ENCODE measurements around the gene RFNG. TPM values are rescaled to one million over a fixed set of nuclear protein-coding genes. Genes with fewer than 3 reads are reported as not detected.
A peak's percentile ranks its signal among the peaks of the same experiment; 100 is the strongest.

RFNG gene
- total and polyA plus RNA-seq, 10 of the 15 experiments (the other 5 are each of a cell fraction or from before 2014, with no cell fraction given): 0.10 to 19.6 (median 6.2) TPM

DNA sequence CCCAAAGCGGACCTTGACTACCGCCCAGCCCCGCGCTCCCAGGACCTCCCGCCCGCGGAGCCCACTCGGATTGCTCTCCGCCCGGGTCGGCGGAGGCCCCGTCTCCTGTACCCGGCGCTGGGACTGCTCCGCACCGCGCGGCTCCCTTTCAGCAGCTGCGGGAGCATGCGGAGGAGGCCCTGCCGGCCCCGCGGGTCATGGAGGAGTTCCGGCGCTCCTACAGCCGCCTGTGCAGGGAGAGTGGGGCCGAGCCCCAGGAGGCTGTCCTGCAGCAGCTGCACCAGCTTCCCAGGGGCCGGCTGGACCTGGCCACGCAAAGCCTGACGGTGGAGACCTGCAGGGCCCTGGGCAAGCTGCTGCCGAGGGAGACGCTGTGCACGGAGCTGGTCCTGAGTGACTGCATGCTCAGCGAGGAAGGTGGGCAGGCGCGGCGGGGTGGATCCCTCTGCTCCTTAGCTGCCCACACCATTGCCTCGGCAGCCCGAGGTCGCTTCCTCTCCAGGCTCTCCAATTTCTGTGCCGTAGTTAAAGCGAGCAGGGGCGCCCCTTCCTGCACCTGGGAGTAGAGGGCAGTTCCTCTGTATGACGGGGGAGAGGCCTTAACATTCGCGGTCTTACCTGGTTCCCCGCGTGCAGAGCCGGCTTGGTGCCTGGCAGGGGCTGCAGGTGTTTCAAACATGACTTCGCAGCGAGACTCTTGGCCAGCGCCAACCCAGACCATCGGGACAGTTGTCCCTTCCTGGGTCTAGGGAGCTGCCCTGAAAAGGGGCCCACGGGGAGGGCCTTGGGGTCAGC, 28.0 kb downstream of the RFNG start (continued):
- TF ChIP-seq, protein P1, sequence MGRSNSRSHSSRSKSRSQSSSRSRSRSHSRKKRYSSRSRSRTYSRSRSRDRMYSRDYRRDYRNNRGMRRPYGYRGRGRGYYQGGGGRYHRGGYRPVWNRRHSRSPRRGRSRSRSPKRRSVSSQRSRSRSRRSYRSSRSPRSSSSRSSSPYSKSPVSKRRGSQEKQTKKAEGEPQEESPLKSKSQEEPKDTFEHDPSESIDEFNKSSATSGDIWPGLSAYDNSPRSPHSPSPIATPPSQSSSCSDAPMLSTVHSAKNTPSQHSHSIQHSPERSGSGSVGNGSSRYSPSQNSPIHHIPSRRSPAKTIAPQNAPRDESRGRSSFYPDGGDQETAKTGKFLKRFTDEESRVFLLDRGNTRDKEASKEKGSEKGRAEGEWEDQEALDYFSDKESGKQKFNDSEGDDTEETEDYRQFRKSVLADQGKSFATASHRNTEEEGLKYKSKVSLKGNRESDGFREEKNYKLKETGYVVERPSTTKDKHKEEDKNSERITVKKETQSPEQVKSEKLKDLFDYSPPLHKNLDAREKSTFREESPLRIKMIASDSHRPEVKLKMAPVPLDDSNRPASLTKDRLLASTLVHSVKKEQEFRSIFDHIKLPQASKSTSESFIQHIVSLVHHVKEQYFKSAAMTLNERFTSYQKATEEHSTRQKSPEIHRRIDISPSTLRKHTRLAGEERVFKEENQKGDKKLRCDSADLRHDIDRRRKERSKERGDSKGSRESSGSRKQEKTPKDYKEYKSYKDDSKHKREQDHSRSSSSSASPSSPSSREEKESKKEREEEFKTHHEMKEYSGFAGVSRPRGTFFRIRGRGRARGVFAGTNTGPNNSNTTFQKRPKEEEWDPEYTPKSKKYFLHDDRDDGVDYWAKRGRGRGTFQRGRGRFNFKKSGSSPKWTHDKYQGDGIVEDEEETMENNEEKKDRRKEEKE (IDR thresholded peaks at IDR 0.05): no peak
- TF ChIP-seq ASH2L (IDR thresholded peaks at IDR 0.05; ENCODE audit: borderline replicate concordance, low read depth) (no peak), WRNIP1 (IDR thresholded peaks at IDR 0.05; ENCODE audit: borderline replicate concordance, low read depth, low read length) (no peak), ZBED1 (IDR thresholded peaks at IDR 0.05; ENCODE audit: borderline replicate concordance) (no peak), TAF1 (IDR thresholded peaks at IDR 0.05; ENCODE audit: borderline replicate concordance, low read depth, low read length) (no peak), NBN (IDR thresholded peaks at IDR 0.05) (no peak)
- TF ChIP-seq, protein P2, sequence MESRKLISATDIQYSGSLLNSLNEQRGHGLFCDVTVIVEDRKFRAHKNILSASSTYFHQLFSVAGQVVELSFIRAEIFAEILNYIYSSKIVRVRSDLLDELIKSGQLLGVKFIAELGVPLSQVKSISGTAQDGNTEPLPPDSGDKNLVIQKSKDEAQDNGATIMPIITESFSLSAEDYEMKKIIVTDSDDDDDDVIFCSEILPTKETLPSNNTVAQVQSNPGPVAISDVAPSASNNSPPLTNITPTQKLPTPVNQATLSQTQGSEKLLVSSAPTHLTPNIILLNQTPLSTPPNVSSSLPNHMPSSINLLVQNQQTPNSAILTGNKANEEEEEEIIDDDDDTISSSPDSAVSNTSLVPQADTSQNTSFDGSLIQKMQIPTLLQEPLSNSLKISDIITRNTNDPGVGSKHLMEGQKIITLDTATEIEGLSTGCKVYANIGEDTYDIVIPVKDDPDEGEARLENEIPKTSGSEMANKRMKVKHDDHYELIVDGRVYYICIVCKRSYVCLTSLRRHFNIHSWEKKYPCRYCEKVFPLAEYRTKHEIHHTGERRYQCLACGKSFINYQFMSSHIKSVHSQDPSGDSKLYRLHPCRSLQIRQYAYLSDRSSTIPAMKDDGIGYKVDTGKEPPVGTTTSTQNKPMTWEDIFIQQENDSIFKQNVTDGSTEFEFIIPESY (IDR thresholded peaks at IDR 0.05): no peak
- TF ChIP-seq, protein P3, sequence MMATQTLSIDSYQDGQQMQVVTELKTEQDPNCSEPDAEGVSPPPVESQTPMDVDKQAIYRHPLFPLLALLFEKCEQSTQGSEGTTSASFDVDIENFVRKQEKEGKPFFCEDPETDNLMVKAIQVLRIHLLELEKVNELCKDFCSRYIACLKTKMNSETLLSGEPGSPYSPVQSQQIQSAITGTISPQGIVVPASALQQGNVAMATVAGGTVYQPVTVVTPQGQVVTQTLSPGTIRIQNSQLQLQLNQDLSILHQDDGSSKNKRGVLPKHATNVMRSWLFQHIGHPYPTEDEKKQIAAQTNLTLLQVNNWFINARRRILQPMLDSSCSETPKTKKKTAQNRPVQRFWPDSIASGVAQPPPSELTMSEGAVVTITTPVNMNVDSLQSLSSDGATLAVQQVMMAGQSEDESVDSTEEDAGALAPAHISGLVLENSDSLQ (IDR thresholded peaks at IDR 0.05): peak; percentile 40; the same call in 1 of the 2 replicates
